ENCODE measurements around the gene NDUFA3. TPM values are rescaled to one million over a fixed set of nuclear protein-coding genes. Genes with fewer than 3 reads are reported as not detected.
"Not testable (repeated sequence)": the region's sequence is repeated elsewhere in the genome, so short reads cannot be mapped to it uniquely, and the experiment has no call there.

NDUFA3 gene
- total RNA-seq, 4 donors from 2014 or later, result 40.6 to 156 (median 45.7) TPM

DNA sequence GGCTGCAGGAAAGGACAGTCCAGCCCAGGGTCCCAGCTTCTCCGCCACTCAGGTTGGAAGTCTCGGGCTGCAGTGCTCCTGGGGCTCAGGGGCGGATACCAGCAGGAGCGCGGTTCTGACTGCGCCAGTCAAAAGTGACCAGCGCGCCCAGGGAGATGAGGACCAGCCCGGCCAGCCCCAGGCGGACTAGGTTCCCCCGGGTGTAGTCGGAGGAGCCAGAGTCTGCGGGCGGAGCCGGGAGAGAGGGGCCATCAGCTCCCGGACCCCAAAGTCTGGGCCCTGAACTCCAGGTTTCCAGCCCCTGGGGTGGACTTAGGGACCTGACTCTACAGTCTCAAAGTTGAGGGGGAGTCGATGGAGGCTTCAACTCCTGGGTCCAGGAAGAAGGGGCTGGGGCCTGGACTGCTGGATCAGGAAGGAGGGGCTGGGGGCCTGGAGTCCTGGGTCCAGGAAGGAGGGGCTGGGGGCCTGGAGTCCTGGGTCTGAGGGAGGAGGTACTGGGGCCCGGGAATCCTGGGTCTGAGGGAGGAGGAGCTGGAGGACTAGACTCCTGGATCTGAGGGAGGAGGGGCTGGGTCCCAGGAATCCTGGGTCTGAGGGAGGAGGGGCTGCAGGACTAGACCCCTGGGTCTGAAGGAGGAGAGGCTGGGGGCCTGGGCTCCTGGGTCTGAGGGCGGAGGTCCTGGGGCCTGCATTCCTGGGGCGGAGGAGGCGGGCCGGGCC lies 7.4 kb upstream of the NDUFA3 start:
- DNase-seq, result no peak
- H3K4me3 ChIP-seq, result peak overlapping the region; percentile 27 to 59 (median 43)

GRCh38 chr19:54095859-54096616 lies 6.6 kb upstream of the NDUFA3 start:
- not testable (repeated sequence) for H3K9me3 ChIP-seq, H3K36me3 ChIP-seq, H3K27me3 ChIP-seq
- peaks cover 0 to 13% (median 5%) of the 10 kb centered on the region in 4 donors for H3K4me1 ChIP-seq
- TF ChIP-seq CTCF (IDR thresholded peaks at IDR 0.05), result peak in 1 of 6 experiments; percentile 2
- peak in 2 of 3 donors; percentile 75 to 77 for DNase-seq
- H3K4me3 ChIP-seq, result peak overlapping the region; percentile 27 to 59 (median 43)
- H3K27ac ChIP-seq, result peak overlapping the region in 1 of 4 donors; percentile 58

More for the DNA sequence above, 7.4 kb upstream of the NDUFA3 start:
- TF ChIP-seq POLR2A (IDR thresholded peaks at IDR 0.05) (no peak), CTCF (IDR thresholded peaks at IDR 0.05) (no peak)
- peaks cover 0 to 13% (median 5%) of the 10 kb centered on the region in 4 donors for H3K4me1 ChIP-seq
- H3K9me3 ChIP-seq, result no peaks in the 10 kb centered on the region
- no peaks in the 10 kb centered on the region for H3K27me3 ChIP-seq
- no peaks in the 10 kb centered on the region for H3K36me3 ChIP-seq
- H3K27ac ChIP-seq, result peak overlapping the region in 1 of 4 donors; percentile 58

GRCh38 chr19:54096617-54097106 lies 6.0 kb upstream of the NDUFA3 start:
- peaks cover 0 to 13% (median 5%) of the 10 kb centered on the region in 4 donors for H3K4me1 ChIP-seq
- no peaks in the 10 kb centered on the region for H3K27me3 ChIP-seq
- H3K36me3 ChIP-seq, result no peaks in the 10 kb centered on the region
- H3K4me3 ChIP-seq, result peak overlapping the region in 3 of 4 donors; percentile 1 to 59 (median 48)
- DNase-seq, result peak in 2 of 3 donors; percentile 53 to 67
- TF ChIP-seq CTCF (IDR thresholded peaks at IDR 0.05) (peak in 3 of 6 experiments; percentile 19 to 28 (median 21)), POLR2A (IDR thresholded peaks at IDR 0.05) (no peak)
- H3K27ac ChIP-seq, result peak overlapping the region in 2 of 4 donors; percentile 18 to 47
- no peaks in the 10 kb centered on the region for H3K9me3 ChIP-seq

DNA sequence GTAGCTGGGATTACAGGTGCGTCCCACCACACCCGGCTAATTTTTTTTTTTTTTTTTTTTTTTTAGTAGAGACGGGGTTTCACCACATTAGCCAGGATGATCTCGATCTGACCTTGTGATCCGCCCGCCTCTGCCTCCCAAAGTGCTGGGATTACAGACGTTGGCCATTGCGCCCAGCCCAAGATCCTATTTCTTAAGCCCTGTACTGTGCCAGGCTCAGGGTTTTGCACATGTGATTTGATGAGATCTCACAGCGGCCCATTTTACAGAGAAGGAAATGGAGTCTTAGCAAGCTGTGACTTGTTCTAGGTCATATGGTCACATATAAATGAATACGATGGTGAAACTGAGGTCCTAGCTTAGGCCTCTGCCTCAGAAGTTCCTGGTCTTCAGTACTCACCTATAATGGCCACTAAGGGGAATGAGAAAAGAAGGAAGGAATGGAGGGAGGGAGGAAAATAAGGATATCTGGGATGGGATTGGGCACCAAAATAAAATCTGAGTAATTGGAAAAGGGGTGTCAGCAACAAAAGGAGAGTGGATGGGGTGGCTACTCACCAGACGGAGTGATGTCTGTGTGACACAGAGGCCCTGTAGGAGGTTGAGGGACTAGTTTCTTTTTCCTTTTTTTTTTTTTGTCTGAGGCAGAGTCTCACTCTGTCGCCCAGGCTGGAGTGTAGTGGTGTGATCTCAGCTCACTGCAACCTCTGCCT lies 3.3 kb upstream of the NDUFA3 start:
- Histone ChIP-seq H3K27ac (no peak overlapping the region), H3K4me1 (peaks cover 0 to 25% (median 12%) of the 10 kb centered on the region in 4 donors)
- TF ChIP-seq CTCF (IDR thresholded peaks at IDR 0.05), result no peak
- TF ChIP-seq POLR2A (IDR thresholded peaks at IDR 0.05), result no peak

GRCh38 chr19:54099903-54100255 lies 2.8 kb upstream of the NDUFA3 start:
- not testable (repeated sequence) for H3K9me3 ChIP-seq, H3K36me3 ChIP-seq, H3K27ac ChIP-seq, H3K27me3 ChIP-seq, H3K4me3 ChIP-seq
- DNase-seq, result peak in 1 of 3 donors; percentile 24
- peaks cover 0 to 29% (median 12%) of the 10 kb centered on the region in 4 donors for H3K4me1 ChIP-seq

More for the DNA sequence above, 3.3 kb upstream of the NDUFA3 start:
- Histone ChIP-seq H3K36me3 (no peaks in the 10 kb centered on the region), H3K9me3 (no peaks in the 10 kb centered on the region), H3K27me3 (no peaks in the 10 kb centered on the region), H3K4me3 (no peak overlapping the region)
- peak in 1 of 3 donors; percentile 25 for DNase-seq

Measured in Peyer's patch (tissue), 4 donors.